ENCODE data around the gene ARID2. TPM values are rescaled to one million over a fixed set of nuclear protein-coding genes. Genes with fewer than 3 reads are reported as not detected.

Gene ARID2
- total RNA-seq, 1 donor from 2014 or later = 49.7 TPM

GRCh38 chr12:45703942-45704341, 25.6 kb upstream of the ARID2 start:
- peaks cover 6% of the 10 kb centered on the region for H3K4me1 Mint-ChIP-seq (ENCODE audit: unreplicated experiment)
- TF ChIP-seq, protein P1, sequence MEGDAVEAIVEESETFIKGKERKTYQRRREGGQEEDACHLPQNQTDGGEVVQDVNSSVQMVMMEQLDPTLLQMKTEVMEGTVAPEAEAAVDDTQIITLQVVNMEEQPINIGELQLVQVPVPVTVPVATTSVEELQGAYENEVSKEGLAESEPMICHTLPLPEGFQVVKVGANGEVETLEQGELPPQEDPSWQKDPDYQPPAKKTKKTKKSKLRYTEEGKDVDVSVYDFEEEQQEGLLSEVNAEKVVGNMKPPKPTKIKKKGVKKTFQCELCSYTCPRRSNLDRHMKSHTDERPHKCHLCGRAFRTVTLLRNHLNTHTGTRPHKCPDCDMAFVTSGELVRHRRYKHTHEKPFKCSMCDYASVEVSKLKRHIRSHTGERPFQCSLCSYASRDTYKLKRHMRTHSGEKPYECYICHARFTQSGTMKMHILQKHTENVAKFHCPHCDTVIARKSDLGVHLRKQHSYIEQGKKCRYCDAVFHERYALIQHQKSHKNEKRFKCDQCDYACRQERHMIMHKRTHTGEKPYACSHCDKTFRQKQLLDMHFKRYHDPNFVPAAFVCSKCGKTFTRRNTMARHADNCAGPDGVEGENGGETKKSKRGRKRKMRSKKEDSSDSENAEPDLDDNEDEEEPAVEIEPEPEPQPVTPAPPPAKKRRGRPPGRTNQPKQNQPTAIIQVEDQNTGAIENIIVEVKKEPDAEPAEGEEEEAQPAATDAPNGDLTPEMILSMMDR (conservative IDR thresholded peaks at IDR 0.05) = no peak
- no peak overlapping the region for H3K4me3 Mint-ChIP-seq
- no peak overlapping the region for H3K27ac Mint-ChIP-seq
- no peaks in the 10 kb centered on the region for H3K27me3 Mint-ChIP-seq
- H3K9me3 Mint-ChIP-seq = no peaks in the 10 kb centered on the region
- DNase-seq (ENCODE audit: extremely low spot score, unreplicated experiment) = no peak
- no peaks in the 10 kb centered on the region for H3K36me3 Mint-ChIP-seq

- Mint-ChIP-seq H3K36me3 (no peaks in the 10 kb centered on the region), H3K4me1 (ENCODE audit: unreplicated experiment) (peaks cover 6% of the 10 kb centered on the region), H3K4me3 (no peak overlapping the region), H3K27me3 (no peaks in the 10 kb centered on the region), H3K9me3 (no peaks in the 10 kb centered on the region), H3K27ac (no peak overlapping the region)
- TF ChIP-seq, protein P1 (conservative IDR thresholded peaks at IDR 0.05) = no peak
- no peak for DNase-seq (ENCODE audit: extremely low spot score, unreplicated experiment)
Observed at GRCh38 chr12:45704968-45705367, 24.5 kb upstream of the ARID2 start.

DNA sequence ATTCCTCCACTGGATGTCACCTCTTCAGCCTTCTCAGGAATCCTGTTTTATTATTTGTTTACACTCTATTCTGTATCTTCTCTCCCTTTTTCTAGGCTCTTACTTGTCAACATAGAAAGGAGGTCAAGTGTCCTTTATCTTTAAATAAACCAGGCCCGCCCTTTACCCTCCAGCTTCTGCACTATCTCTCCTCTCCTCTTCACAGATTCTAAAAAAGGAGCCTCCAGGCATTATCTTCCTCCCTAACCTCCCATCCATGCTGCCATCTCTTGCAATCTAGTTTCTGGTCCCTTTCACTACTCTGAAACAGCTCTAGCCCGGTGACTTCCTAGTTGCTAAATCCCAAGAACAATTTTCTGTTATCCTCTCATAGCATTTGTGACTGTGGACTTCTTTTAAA, 24.1 kb upstream of the ARID2 start:
- no peaks in the 10 kb centered on the region for H3K27me3 Mint-ChIP-seq
- TF ChIP-seq, protein P1 (conservative IDR thresholded peaks at IDR 0.05) = no peak
- no peak overlapping the region for H3K4me3 Mint-ChIP-seq
- no peaks in the 10 kb centered on the region for H3K36me3 Mint-ChIP-seq
- peaks cover 6% of the 10 kb centered on the region for H3K4me1 Mint-ChIP-seq (ENCODE audit: unreplicated experiment)
- no peak for DNase-seq (ENCODE audit: extremely low spot score, unreplicated experiment)
- no peaks in the 10 kb centered on the region for H3K9me3 Mint-ChIP-seq
- peak overlapping the region; percentile 18 for H3K27ac Mint-ChIP-seq

- Mint-ChIP-seq H3K36me3 (no peaks in the 10 kb centered on the region), H3K4me3 (no peak overlapping the region), H3K4me1 (ENCODE audit: unreplicated experiment) (peaks cover 6% of the 10 kb centered on the region), H3K27me3 (no peaks in the 10 kb centered on the region), H3K27ac (no peak overlapping the region), H3K9me3 (no peaks in the 10 kb centered on the region)
- DNase-seq (ENCODE audit: extremely low spot score, unreplicated experiment) = no peak
- TF ChIP-seq, protein P1 (conservative IDR thresholded peaks at IDR 0.05) = no peak
Observed at GRCh38 chr12:45707241-45707857, 22.2 kb upstream of the ARID2 start.

GRCh38 chr12:45708363-45708762, 21.1 kb upstream of the ARID2 start:
- no peaks in the 10 kb centered on the region for H3K9me3 Mint-ChIP-seq
- no peak overlapping the region for H3K4me3 Mint-ChIP-seq
- no peak overlapping the region for H3K27ac Mint-ChIP-seq
- DNase-seq (ENCODE audit: extremely low spot score, unreplicated experiment) = no peak
- no peaks in the 10 kb centered on the region for H3K27me3 Mint-ChIP-seq
- no peaks in the 10 kb centered on the region for H3K36me3 Mint-ChIP-seq
- peaks cover 6% of the 10 kb centered on the region for H3K4me1 Mint-ChIP-seq (ENCODE audit: unreplicated experiment)
- TF ChIP-seq, protein P1 (conservative IDR thresholded peaks at IDR 0.05) = no peak

- H3K4me1 Mint-ChIP-seq (ENCODE audit: unreplicated experiment) = peaks cover 6% of the 10 kb centered on the region
- no peaks in the 10 kb centered on the region for H3K9me3 Mint-ChIP-seq
- TF ChIP-seq, protein P1 (conservative IDR thresholded peaks at IDR 0.05) = no peak
- DNase-seq (ENCODE audit: extremely low spot score, unreplicated experiment) = no peak
- no peaks in the 10 kb centered on the region for H3K36me3 Mint-ChIP-seq
- no peak overlapping the region for H3K4me3 Mint-ChIP-seq
- H3K27ac Mint-ChIP-seq = no peak overlapping the region
- H3K27me3 Mint-ChIP-seq = no peaks in the 10 kb centered on the region
Observed at GRCh38 chr12:45708901-45709300, 20.6 kb upstream of the ARID2 start.
